Left lobe of liver (tissue), 2 donors: Measurements from ENCODE around the gene ALDH1L1. TPM values are rescaled to one million over a fixed set of nuclear protein-coding genes. Genes with fewer than 3 reads are reported as not detected.
A peak's percentile ranks its signal among the peaks of the same experiment; 100 is the strongest.
"Not testable (repeated sequence)": the region's sequence is repeated elsewhere in the genome, so short reads cannot be mapped to it uniquely, and the experiment has no call there.

Experiments used
- ATAC-seq: fragments of 200-7000 bp; cut with Tn5 transposase; one replicate; pipeline ENCODE4 v1.9.1; 2020; ENCODE audit warnings: mild to moderate bottlenecking, moderate library complexity
- DNase-seq: peaks from one replicate; pipeline ENCODE4 v3.0.0-alpha.2; 2020; ENCODE audit warnings: low spot score
- total RNA-seq: library from RNA; stranded (reverse); gene quantifications from one replicate; pipeline ENCODE4 v1.2.1, GENCODE V29; 2021
- donor health status: DM: no; HTN: no; CAD: no; lungs with moderate emphysema.
- donor health status: DM: no; HTN: yes; CAD: no.

The ALDH1L1 gene
- total RNA-seq, 1 donor from 2014 or later: 492 TPM

GRCh38 chr3:126108676-126109050 is 71.7 kb downstream of the ALDH1L1 start:
- ATAC-seq (no peak), DNase-seq (no peak)

- no peak for ATAC-seq
- DNase-seq: no peak
These were observed 72.3 kb downstream of the ALDH1L1 start for GRCh38 chr3:126107957-126108675.

DNA sequence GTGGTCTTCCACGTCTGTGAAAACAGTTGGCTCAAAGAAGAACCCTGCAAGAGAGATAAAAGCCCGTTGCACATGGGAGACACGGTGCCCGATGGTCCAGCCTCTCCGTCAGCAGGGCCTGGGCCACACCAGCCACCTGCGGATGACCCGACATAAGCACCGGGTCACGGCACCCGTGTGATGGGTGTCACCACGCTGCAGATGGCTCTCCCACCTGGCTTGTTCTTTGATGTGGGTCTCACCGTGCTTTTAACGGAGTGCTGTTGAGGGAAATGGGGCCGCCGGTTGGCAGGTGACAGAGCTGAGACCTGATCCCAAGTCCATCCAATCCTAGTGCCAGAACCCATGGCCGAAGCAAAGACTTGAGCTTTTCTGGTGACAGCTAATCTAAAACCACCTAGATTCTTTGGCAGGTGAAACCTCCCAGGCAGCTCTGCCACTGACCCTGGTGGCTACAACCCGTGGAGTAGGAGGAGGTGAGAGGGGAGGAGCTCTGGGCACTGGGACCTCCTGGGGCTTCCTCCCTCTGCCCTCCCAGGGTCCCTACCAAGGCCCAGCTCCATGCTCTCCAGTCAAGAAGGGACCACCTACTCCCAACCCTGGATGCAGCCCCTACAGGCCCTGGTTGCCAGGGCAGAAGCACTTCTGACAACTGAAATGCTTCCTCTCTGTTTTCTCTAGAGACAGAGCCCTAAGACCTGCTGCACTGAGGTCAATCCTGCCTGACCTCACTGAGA is 73.0 kb downstream of the ALDH1L1 start:
- DNase-seq (peak; percentile 41), ATAC-seq (no peak)

DNA sequence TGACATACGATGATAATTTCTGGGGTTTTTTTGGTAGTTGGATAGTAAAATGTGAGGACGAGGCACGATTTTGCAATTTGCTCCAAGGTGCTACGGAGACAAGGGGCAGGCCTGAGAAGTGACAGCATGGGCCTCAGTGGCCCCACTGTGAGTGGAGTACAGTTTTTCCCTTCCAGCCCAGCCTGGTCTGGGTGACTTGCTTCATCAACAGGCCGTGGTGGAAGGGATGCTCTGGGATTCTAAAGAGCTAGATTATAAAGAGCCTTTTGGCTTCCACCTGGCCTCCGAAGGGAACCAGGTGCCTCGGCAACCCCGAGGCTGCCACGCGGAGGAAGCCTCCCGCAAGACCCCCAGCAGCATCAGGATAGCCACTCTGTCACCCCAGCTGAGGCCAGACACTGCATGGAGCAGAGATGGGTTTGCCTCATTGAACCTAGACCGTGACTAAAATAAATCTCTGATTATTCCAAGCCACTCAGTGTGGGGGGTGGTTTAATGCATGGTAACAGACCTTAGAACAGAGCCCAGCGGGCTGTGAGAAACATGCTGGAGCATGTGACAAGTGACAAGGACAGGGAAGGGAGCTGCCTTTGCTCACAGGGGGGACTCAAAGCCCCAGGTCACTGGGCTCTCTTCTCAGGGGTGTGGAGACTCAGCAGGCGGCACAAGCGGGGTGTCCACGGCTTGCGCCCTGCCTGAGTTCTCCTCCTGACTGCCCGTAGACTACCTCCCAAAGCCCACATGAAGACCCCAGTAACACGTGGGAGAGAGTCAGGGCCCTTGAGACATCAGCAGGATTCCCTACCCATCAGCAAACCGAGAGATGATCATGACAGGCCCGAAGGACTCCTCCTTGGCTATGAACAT is 73.8 kb downstream of the ALDH1L1 start:
- DNase-seq (peak; percentile 39), ATAC-seq (no peak)

- DNase-seq: peak; percentile 43
- ATAC-seq: no peak
These were observed 74.6 kb downstream of the ALDH1L1 start for GRCh38 chr3:126105691-126106187.

DNA sequence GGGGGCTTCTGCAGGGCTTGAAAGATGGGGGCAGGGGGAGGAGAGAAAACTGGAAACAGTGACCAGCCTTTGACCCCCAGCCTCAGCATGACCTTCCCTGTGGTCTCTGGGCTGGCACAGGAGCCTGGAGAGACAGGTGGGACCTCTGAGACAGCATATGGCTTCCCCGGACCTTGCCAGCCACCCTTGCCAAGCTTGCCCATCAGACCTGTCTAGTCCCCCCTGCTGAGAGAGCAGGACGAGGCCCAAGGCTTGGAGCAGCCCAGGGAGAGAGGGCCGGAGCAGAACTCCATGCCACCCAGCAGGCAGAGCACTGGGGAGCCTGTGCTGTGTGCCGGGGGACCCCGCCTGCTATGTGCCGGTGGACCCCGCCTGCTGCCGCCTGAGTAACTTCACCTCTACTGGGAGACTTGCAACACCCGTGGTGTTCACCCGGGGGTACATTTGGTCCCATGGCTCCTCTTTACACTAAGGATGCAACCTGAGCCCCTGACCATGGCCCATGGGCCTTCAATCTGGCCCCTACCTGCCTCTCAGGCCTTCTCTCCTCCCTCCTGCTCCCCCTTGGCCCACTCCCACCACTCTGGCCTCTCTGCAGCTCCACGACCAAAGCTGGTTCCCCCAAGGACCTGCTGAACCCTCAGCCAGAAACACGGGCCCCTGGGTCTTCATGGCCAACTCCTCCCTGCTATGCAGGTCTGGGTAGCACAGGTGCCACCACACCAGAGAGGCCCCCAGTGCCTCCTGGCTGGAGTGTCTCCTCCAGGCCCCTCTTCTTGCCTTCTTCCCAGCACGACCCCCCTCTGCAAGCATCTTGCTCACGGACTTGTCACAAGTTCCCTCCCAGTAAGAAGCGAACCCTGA is 75.4 kb downstream of the ALDH1L1 start:
- DNase-seq: peak; percentile 41
- no peak for ATAC-seq

GRCh38 chr3:126104028-126104635 is 76.3 kb downstream of the ALDH1L1 start:
- ATAC-seq (no peak), DNase-seq (peak; percentile 41)

- ATAC-seq: peak; percentile 1
- DNase-seq: no peak
These were observed 77.0 kb downstream of the ALDH1L1 start for GRCh38 chr3:126103121-126104027.

DNA sequence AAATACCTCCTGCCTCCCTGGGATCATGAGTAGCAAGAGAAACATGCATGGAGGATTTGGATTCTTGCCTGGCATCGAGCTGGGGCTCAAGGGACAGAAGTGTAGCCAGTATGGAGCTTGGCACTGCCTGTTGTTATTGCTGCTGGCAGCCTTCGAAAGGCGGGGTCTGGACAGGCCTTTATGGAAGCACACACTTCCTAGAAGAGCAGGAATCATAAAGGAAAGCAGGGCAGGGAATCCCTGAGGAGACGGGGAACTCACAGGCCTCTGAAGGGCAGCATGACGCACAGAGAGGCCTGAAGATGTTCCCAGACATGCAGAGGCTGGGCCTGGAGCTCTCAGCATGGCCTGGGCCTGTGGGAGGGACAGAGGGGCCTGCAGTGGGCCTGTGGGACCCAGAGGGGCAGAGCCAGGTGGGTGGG is 77.8 kb downstream of the ALDH1L1 start:
- no peak for DNase-seq
- ATAC-seq: peak; percentile 4

DNA sequence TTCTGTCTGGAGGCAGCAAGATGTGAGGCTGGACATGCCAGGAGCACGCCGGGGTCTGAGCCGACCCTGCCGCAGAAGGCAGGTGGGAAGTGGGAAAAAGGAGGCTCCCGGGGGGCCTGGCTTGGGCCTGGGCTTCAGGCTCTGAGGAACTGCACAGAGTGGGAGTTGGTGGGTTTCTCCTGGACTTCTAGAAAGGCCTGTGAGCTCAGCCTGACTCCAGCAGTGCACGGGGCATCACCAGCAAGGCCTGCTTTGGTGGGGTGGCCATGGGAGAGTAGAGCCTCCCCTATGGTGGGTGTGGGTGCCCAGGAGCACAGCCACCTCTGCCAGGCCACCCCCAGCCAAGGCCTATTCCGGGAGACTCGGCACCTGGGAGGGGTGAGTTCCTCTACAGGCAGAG is 78.4 kb downstream of the ALDH1L1 start:
- no peak for ATAC-seq
- DNase-seq: no peak

DNA sequence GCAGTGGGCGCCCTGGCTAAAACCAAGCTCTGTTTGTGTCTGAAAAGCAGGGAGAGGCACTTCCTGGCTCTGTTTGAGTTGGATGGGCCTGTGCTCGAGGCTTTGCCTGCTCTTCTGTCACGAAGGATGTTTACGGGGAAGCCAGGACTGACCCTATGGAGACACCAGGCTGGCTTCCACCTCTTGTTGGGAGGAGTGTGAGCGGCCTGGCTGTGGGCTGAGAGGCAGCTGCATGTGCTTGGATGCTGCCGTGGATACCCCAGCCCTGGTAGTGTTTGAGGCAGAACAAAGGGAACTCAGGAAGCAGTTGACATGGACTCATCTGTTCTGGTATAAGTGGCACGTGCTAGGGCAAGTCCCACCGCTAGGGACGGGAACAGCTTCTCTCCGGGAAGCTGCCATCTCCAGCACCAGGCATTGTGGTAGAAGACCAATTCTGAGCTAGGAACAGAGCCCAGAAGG is 78.8 kb downstream of the ALDH1L1 start:
- DNase-seq (no peak), ATAC-seq (peak; percentile 1)

- ATAC-seq (peak; percentile 2), DNase-seq (no peak)
These were observed 79.6 kb downstream of the ALDH1L1 start for GRCh38 chr3:126100634-126101301.

- DNase-seq: no peak
- ATAC-seq: no peak
These were observed 80.1 kb downstream of the ALDH1L1 start for GRCh38 chr3:126100269-126100633.

GRCh38 chr3:126098391-126098858 is 82.0 kb downstream of the ALDH1L1 start:
- DNase-seq (no peak), ATAC-seq (peak; percentile 23)

DNA sequence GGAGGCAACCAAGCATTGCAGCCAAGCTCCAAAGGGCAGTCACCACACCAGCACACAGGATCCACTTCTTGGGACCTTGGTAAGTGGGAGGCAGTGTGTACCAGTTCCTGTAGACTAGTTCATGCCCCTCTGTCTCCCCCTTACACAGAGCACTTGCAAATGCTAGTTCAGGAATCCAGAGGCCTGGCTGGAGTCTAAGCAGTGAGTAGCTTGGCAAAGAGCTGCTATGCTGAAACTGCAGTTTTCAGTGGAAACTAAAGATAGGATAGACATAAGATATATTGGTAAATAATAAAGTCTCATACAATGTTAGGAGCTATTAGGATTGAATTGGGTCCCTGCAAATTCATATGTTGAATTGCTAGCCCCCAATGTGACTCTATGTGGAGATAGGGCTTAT is 82.6 kb downstream of the ALDH1L1 start:
- no peak for DNase-seq
- peak; percentile 11 for ATAC-seq

GRCh38 chr3:126096274-126096673 is 84.1 kb downstream of the ALDH1L1 start:
- not testable (repeated sequence) for DNase-seq, ATAC-seq

GRCh38 chr3:126092128-126092527 is 88.3 kb downstream of the ALDH1L1 start:
- DNase-seq, ATAC-seq: not testable (repeated sequence)
